Measurements from ENCODE around the gene CALHM2.

The CALHM2 gene

DNA sequence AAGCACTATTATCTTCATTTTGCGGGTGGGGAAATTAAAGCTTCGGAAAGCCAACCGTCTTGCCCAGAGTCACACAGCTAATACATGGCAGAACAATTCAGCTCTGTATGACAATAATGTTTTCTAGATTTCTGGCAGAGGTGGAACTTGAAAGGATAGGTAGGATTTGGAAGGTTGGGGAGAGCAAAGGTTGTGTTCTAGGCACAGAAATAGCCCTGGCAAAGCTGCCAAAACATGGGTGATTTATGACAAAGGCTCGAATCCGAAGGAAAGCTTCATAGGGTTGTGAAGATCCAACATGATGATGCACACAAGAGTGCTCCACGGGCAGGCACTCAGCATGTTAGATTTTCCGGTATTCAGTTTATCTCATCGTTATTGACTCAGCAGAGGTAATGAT lies 36.6 kb downstream of the CALHM2 start:
- DNase-seq: no peak

DNA sequence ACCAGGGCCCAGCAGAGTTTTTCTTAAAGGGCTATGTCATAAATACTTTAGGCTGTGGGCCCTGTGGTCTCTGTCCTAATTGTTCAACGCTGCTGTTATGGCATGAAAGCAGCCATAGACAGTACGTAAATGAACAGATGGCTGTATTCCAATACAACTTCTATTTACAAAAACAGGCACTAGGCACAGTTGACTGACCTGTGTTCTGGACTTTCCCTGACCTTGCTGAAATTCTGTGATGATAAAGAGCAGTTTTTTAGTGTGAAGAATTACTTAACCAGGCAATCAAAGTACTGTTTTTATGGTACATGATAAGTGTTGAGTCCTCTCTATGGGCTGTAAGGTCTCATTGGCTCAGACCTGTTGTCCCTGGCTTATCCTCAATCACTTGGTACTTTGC lies 38.6 kb downstream of the CALHM2 start:
- DNase-seq: no peak

DNA sequence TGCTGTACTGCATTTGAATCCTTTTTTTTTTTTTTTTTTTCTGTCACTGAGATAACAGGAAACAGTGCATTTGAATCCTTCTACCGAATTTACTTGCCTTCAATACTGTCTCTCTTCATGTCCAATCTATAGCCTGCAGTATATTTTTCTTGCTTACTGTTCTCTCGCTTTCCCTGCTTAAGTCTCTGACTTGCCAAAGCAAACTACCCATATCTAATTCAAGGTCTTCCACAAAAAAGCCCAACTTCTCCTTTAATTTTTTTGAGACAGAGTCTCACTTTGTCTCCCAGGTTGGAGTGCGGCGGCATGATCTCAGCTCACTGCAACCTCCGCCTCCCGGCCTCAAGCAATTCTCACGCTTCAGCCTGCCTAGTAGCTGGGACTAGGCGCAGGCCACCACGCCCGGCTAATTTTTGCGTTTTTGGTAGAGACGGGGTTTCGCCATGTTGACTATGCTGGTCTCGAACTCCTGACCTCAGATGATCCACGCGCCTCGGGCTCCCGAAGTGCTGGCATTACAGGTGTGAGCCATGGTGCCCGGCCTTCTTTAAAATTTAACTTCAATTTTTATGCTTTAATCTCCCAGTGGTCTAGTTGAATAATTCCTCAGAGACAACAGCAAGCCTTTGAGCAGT lies 54.9 kb downstream of the CALHM2 start:
- no peak for DNase-seq

DNA sequence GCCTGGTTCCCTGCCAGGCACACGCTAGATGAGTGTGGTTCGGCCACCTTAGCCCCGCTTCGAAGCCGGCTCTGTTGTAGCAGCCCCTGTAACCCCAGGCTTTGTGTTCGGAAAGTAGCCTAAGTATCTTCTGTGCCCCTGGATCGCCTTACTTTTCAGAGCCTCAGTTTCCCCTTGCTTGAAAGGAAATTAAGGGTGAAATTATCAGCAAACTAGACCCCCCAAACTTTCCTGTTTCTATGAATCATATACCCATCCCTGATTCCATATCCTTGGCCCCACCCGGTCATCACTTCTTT lies 55.4 kb downstream of the CALHM2 start:
- peak; percentile 6 for DNase-seq

Data from CD4-positive, alpha-beta T cell treated with Interleukin-21 for 1 hour (primary cell).